Measurements from ENCODE around the gene TLDC2. TPM values are rescaled to one million over a fixed set of nuclear protein-coding genes. Genes with fewer than 3 reads are reported as not detected.

TLDC2 gene
- total and polyA plus RNA-seq, 2 of the 8 experiments (the other 6 are each of a cell fraction or from before 2014, with no cell fraction given), result 0.29 to 0.34 TPM

DNA sequence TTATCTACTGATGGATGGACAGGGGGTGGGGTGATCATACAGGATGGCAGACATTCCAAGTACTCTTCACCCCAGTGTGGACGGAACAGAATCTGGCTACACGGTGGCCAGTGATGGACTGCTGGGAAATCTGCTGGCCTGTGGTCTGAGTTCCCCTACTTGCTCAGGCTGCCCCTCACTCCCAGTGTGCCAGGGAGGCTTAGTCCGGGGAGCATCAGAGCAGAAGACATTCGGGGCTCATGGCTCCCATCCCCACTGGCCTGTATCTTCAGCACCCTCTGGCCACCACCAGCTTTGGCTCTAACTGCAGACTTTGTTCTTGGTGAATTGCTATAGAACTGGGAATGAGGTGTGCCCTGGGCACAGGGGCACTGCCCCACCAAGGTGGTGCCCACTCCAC is 15.3 kb downstream of the TLDC2 start:
- Histone ChIP-seq H3K9ac (replicated peaks in 1 of 4; ENCODE audit: extremely low read depth in 1 of 4, low read depth in 3 of 4, low read length in 3 of 4) (no peak overlapping the region), H3K4ac (replicated peaks; ENCODE audit: insufficient read length, low read depth, low read length) (no peak overlapping the region), H3K27ac (ENCODE audit: low read depth, low read length) (no peak overlapping the region), H3K23me2 (ENCODE audit: low read depth, low read length) (no peaks in the 10 kb centered on the region), H4K8ac (ENCODE audit: extremely low read depth, insufficient read depth, low read length) (no peak overlapping the region), H3K9me3 (ENCODE audit: insufficient read depth in 2 of 2, low read depth in 1 of 2, low read length in 1 of 2) (no peaks in the 10 kb centered on the region), H3K18ac (ENCODE audit: extremely low read depth, low read length) (no peak overlapping the region), H4K91ac (replicated peaks; ENCODE audit: insufficient read length, low read length) (no peak overlapping the region), H4K20me1 (replicated peaks in 1 of 2; ENCODE audit: control insufficient read depth in 1 of 2, insufficient read depth in 2 of 2, low read length in 2 of 2) (no peaks in the 10 kb centered on the region), H3K4me1 (replicated peaks in 1 of 4; ENCODE audit: control insufficient read depth in 3 of 4, insufficient read depth in 4 of 4, low read length in 3 of 4) (peaks cover 4 to 12% (median 7%) of the 10 kb centered on the region in 4 experiments), H2BK5ac (ENCODE audit: low read depth, low read length) (no peak overlapping the region), H2AK5ac (ENCODE audit: low read depth, low read length) (no peak overlapping the region), H4K5ac (ENCODE audit: insufficient read length, low read depth, low read length) (no peak overlapping the region), H2BK15ac (ENCODE audit: low read length) (no peak overlapping the region), H3K79me1 (ENCODE audit: low read depth, low read length) (no peaks in the 10 kb centered on the region), H2AFZ (ENCODE audit: low read length) (no peak overlapping the region), H3K56ac (replicated peaks; ENCODE audit: insufficient read length, low read depth, low read length) (no peak overlapping the region), H3K4me2 (ENCODE audit: insufficient read depth in 1 of 2, low read depth in 2 of 2, low read length in 2 of 2) (no peak overlapping the region), H2BK120ac (replicated peaks; ENCODE audit: low read depth, low read length) (no peak overlapping the region), H3K23ac (ENCODE audit: insufficient read length) (no peak overlapping the region), H2BK20ac (ENCODE audit: low read length) (no peak overlapping the region), H3K27me3 (replicated peaks in 1 of 4; ENCODE audit: control insufficient read depth in 3 of 4, extremely low read depth in 1 of 4, insufficient read depth in 3 of 4, low read length in 3 of 4) (no peaks in the 10 kb centered on the region), H3K79me2 (ENCODE audit: control insufficient read depth in 1 of 2, insufficient read depth in 2 of 2, low read length in 2 of 2) (no peaks in the 10 kb centered on the region), H3K4me3 (ENCODE audit: extremely low read depth in 1 of 4, insufficient read depth in 2 of 4, low read depth in 3 of 4, low read length in 4 of 4) (no peak overlapping the region), H2BK12ac (ENCODE audit: low read depth, low read length) (no peak overlapping the region), H3K36me3 (ENCODE audit: control insufficient read depth in 2 of 4, insufficient read depth in 4 of 4, low read length in 3 of 4) (peaks cover 0 to 31% (median 6%) of the 10 kb centered on the region in 4 experiments; a peak in 5 of 8 replicates), H3K14ac (ENCODE audit: insufficient read length) (no peak overlapping the region)
- ChIA-PET CTCF (ENCODE audit: partially characterized antibody) (interaction anchor here (2.0 kb wide), 1 partner anchor 10 kb away, joined by 4 read pairs; no protein-coding TSS in a partner anchor), POLR2A (ENCODE audit: partially characterized antibody) (interaction anchor here (0.6 to 1.2 kb wide), 2 partner anchors 214 to 245 kb away, joined by 3 read pairs; no protein-coding TSS in a partner anchor)
- FAIRE-seq, result no peak
- DNase-seq (ENCODE audit: low read depth in 1 of 2, low spot score in 2 of 2), result no peak
- WGBS, 2 experiments (ENCODE audit: extremely low coverage in 1 of 2, insufficient coverage in 1 of 2, insufficient read length in 1 of 2, insufficient replicate concordance in 2 of 2, low coverage in 1 of 2, low lambda C conversion rate in 2 of 2, missing lambda C conversion rate in 1 of 2), result 94% methylated on average over 4 of the region's 4 CpGs; no CpG with 5 or more reads in 1 of the 2 experiments
- TF ChIP-seq ASH2L (IDR thresholded peaks at IDR 0.05; ENCODE audit: low read length) (no peak), RAD21 (IDR thresholded peaks at IDR 0.05 in 1 of 2, conservative IDR thresholded peaks at IDR 0.05 in 1 of 2; ENCODE audit: low read depth in 2 of 2, low read length in 2 of 2) (no peak), FOSL1 (IDR thresholded peaks at IDR 0.05; ENCODE audit: insufficient read depth, low read depth, low read length) (no peak), GABPA (IDR thresholded peaks at IDR 0.05; ENCODE audit: borderline replicate concordance, insufficient read depth, low read length) (no peak)

Data from H1 (cell line).